Natural killer cell (primary cell): ENCODE data around the gene SRD5A3. TPM values are rescaled to one million over a fixed set of nuclear protein-coding genes. Genes with fewer than 3 reads are reported as not detected.
A peak's percentile ranks its signal among the peaks of the same experiment; 100 is the strongest.

Source experiments
- ATAC-seq, 3 donors: fragments of 150-1000 bp in 2 of 3; fragments of 200-7000 bp in 1 of 3; cut with Tn5 transposase; 1 replicate in 1 of 3; 2 replicates in 2 of 3; pipeline ENCODE4 v1.10.0; 2021; ENCODE audit warnings: mild to moderate bottlenecking in 2 of 3, moderate library complexity in 2 of 3
- DNase-seq, 2 donors: peaks; one replicate each; pipeline versions ENCODE4 v3.0.0 to v3.0.0-alpha.2; 2013 to 2021; ENCODE audit warnings: mixed read lengths in 1 of 2
- H3K27ac ChIP-seq: one replicate; pipeline ENCODE4 v1.5.1; 2013; ENCODE audit warnings: mild to moderate bottlenecking, low read length
- H3K27me3 ChIP-seq: one replicate; pipeline ENCODE4 v1.6.1; 2013; ENCODE audit warnings: low read length; ENCODE audit not compliant: control insufficient read depth, insufficient read depth
- H3K36me3 ChIP-seq: one replicate; pipeline ENCODE4 v1.6.1; 2013; ENCODE audit warnings: low read length; ENCODE audit not compliant: control insufficient read depth, insufficient read depth
- H3K4me1 ChIP-seq: one replicate; pipeline ENCODE4 v1.6.1; 2013; ENCODE audit warnings: low read length; ENCODE audit not compliant: control insufficient read depth, insufficient read depth
- H3K4me3 ChIP-seq: one replicate; pipeline ENCODE4 v1.5.1; 2013; ENCODE audit warnings: low read length
- H3K9me3 ChIP-seq: one replicate; pipeline ENCODE4 v1.6.1; 2013; ENCODE audit warnings: low read length; ENCODE audit not compliant: control insufficient read depth, insufficient read depth
- H3K27ac Mint-ChIP-seq, 2 donors: one replicate each; pipeline ENCODE4 v1.8.0; 2022; ENCODE audit warnings: mild to moderate bottlenecking in 2 of 2, mixed read lengths in 2 of 2, moderate library complexity in 1 of 2
- H3K27me3 Mint-ChIP-seq, 2 donors: one replicate each; pipeline ENCODE4 v1.8.0; 2022; ENCODE audit warnings: low read depth in 2 of 2, mixed read lengths in 2 of 2
- H3K36me3 Mint-ChIP-seq: one replicate; pipeline ENCODE4 v1.8.0; 2022; ENCODE audit warnings: mixed read lengths
- H3K4me1 Mint-ChIP-seq, 2 donors: one replicate each; pipeline ENCODE4 v1.8.0; 2022; ENCODE audit warnings: mixed read lengths in 2 of 2
- H3K4me3 Mint-ChIP-seq: one replicate; pipeline ENCODE4 v1.8.0; 2022; ENCODE audit warnings: mild to moderate bottlenecking, moderate library complexity, mixed read lengths
- H3K9me3 Mint-ChIP-seq, 2 donors: one replicate each; pipeline ENCODE4 v1.8.0; 2022; ENCODE audit warnings: mixed read lengths in 2 of 2
- WGBS: methylation state at CpG from one replicate; pipeline ENCODE4 v1.1.7; 2013; ENCODE audit warnings: missing lambda C conversion rate; ENCODE audit not compliant: insufficient coverage; 5-methylcytosine and 5-hydroxymethylcytosine counted together
- intact Hi-C: fragments of 100-400 bp; cut with micrococcal nuclease; formaldehyde crosslinking; loops from one replicate; pipeline ENCODE4 v1.14.2; 2022
- total RNA-seq, 4 donors: library from RNA; stranded (reverse); fragments of 120-200 nt in 1 of 4; gene quantifications; one replicate each; pipeline versions ENCODE4 v1.2.3 to v1.2.4, GENCODE V29; 2013 to 2022
- TF ChIP-seq, protein P1 (sequence below): fragments of 200-600 bp; IDR thresholded peaks from one replicate; pipeline ENCODE4 v1.8.0; 2022; ENCODE audit warnings: antibody characterized with exemption

The SRD5A3 gene
- total RNA-seq, 3 donors from 2014 or later (not counting 1 experiment from before 2014, with no cell fraction given), result 3.5 to 5.6 (median 4.5) TPM

- Histone ChIP-seq H3K4me3 (no peak overlapping the region), H3K27ac (no peak overlapping the region), H3K4me1 (no peaks in the 10 kb centered on the region), H3K36me3 (no peaks in the 10 kb centered on the region), H3K27me3 (no peaks in the 10 kb centered on the region), H3K9me3 (no peaks in the 10 kb centered on the region)
- intact Hi-C loops, result no loop called here
- ATAC-seq (no peak), DNase-seq (no peak)
- Mint-ChIP-seq H3K27ac (no peak overlapping the region), H3K36me3 (no peaks in the 10 kb centered on the region), H3K9me3 (no peaks in the 10 kb centered on the region), H3K27me3 (no peaks in the 10 kb centered on the region), H3K4me1 (no peaks in the 10 kb centered on the region), H3K4me3 (no peak overlapping the region)
- 73% methylated on average over 4 of the region's 6 CpGs for WGBS
- TF ChIP-seq, protein P1, sequence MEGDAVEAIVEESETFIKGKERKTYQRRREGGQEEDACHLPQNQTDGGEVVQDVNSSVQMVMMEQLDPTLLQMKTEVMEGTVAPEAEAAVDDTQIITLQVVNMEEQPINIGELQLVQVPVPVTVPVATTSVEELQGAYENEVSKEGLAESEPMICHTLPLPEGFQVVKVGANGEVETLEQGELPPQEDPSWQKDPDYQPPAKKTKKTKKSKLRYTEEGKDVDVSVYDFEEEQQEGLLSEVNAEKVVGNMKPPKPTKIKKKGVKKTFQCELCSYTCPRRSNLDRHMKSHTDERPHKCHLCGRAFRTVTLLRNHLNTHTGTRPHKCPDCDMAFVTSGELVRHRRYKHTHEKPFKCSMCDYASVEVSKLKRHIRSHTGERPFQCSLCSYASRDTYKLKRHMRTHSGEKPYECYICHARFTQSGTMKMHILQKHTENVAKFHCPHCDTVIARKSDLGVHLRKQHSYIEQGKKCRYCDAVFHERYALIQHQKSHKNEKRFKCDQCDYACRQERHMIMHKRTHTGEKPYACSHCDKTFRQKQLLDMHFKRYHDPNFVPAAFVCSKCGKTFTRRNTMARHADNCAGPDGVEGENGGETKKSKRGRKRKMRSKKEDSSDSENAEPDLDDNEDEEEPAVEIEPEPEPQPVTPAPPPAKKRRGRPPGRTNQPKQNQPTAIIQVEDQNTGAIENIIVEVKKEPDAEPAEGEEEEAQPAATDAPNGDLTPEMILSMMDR, result no peak
Observed at GRCh38 chr4:55355555-55355954, 9.5 kb downstream of the SRD5A3 start.

GRCh38 chr4:55356991-55357461 lies 11.0 kb downstream of the SRD5A3 start:
- no peak for DNase-seq
- no peaks in the 10 kb centered on the region for H3K9me3 ChIP-seq
- Mint-ChIP-seq H3K27ac (no peak overlapping the region), H3K4me3 (no peak overlapping the region), H3K27me3 (no peaks in the 10 kb centered on the region), H3K36me3 (no peaks in the 10 kb centered on the region), H3K9me3 (no peaks in the 10 kb centered on the region), H3K4me1 (no peaks in the 10 kb centered on the region)
- no peaks in the 10 kb centered on the region for H3K27me3 ChIP-seq
- no peak for ATAC-seq
- whole genome bisulfite sequencing, result 96% methylated on average over 5 of the region's 5 CpGs
- H3K4me3 ChIP-seq, result no peak overlapping the region
- no peaks in the 10 kb centered on the region for H3K36me3 ChIP-seq
- TF ChIP-seq, protein P1, result no peak
- intact Hi-C loops, result no loop called here
- H3K27ac ChIP-seq, result no peak overlapping the region
- H3K4me1 ChIP-seq, result no peaks in the 10 kb centered on the region

DNA sequence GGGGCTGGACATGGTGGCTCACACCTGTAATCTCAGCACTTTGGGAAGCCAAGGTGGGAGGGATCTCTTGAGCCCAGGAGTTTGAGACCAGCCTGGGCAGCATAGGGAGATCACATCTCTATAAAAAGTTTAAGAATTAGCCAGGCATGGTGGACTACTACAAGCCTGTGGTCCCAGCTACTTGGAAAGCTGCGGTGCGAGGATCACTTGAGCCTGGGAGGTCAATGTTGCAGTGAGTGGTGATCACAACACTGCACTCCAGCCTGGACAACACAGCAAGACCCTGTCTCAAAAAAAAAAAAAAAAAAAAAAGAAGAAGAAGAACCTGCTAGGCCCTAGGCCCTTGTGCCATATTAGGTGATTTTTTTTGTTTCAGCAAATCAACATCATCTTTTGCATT lies 12.2 kb downstream of the SRD5A3 start:
- Mint-ChIP-seq H3K27me3 (no peaks in the 10 kb centered on the region), H3K36me3 (no peaks in the 10 kb centered on the region), H3K27ac (no peak overlapping the region), H3K4me1 (no peaks in the 10 kb centered on the region), H3K9me3 (no peaks in the 10 kb centered on the region), H3K4me3 (no peak overlapping the region)
- Histone ChIP-seq H3K27ac (no peak overlapping the region), H3K27me3 (no peaks in the 10 kb centered on the region), H3K4me3 (no peak overlapping the region), H3K9me3 (no peaks in the 10 kb centered on the region), H3K36me3 (no peaks in the 10 kb centered on the region), H3K4me1 (no peaks in the 10 kb centered on the region)
- intact Hi-C loops, result no loop called here
- WGBS, result 100% methylated on average over 2 of the region's 2 CpGs
- TF ChIP-seq, protein P1, result no peak
- DNase-seq (no peak), ATAC-seq (no peak)

- TF ChIP-seq, protein P1, result no peak
- peak in 1 of 3 donors; percentile 35 for ATAC-seq
- 17% methylated on average over 2 of the region's 2 CpGs for WGBS
- no peaks in the 10 kb centered on the region for H3K36me3 Mint-ChIP-seq
- H3K36me3 ChIP-seq, result no peaks in the 10 kb centered on the region
- no peak for DNase-seq
- intact Hi-C loops, result no loop called here
- no peaks in the 10 kb centered on the region for H3K27me3 Mint-ChIP-seq
- no peak overlapping the region for H3K27ac Mint-ChIP-seq
- no peaks in the 10 kb centered on the region for H3K9me3 ChIP-seq
- no peak overlapping the region for H3K4me3 ChIP-seq
- H3K4me1 Mint-ChIP-seq, result no peaks in the 10 kb centered on the region
- H3K27me3 ChIP-seq, result no peaks in the 10 kb centered on the region
- H3K4me3 Mint-ChIP-seq, result no peak overlapping the region
- H3K27ac ChIP-seq, result no peak overlapping the region
- no peaks in the 10 kb centered on the region for H3K4me1 ChIP-seq
- H3K9me3 Mint-ChIP-seq, result no peaks in the 10 kb centered on the region
Observed at GRCh38 chr4:55358668-55359067, 12.6 kb downstream of the SRD5A3 start.
